GM23338 (cell line): Measurements from ENCODE around the gene DNAH6. TPM values are rescaled to one million over a fixed set of nuclear protein-coding genes. Genes with fewer than 3 reads are reported as not detected.

Experiments
- ATAC-seq: fragments of 200-7000 bp; cut with Tn5 transposase; 3 replicates; pipeline ENCODE4 v1.9.1; 2020
- DNase-seq: peaks from one replicate; pipeline ENCODE4 v3.0.0-alpha.2; 2015; ENCODE audit warnings: low spot score
- H2AFZ ChIP-seq: fragments of 200-600 bp; sonication (generic); 2 replicates; pipeline ENCODE4 v1.8.0; 2016; ENCODE audit warnings: antibody characterized with exemption, mild to moderate bottlenecking, moderate library complexity
- H3F3A ChIP-seq: fragments of 200-600 bp; sonication (generic); replicated peaks from 2 replicates; pipeline ENCODE4 v1.8.0; 2017; ENCODE audit warnings: antibody characterized with exemption, mixed run types, low read depth
- H3K27ac ChIP-seq: fragments of 200-600 bp; sonication (generic); 2 replicates; pipeline ENCODE4 v1.6.1; 2016; ENCODE audit warnings: low read depth
- H3K27me3 ChIP-seq: fragments of 200-600 bp; sonication (generic); 2 replicates; pipeline ENCODE4 v1.8.0; 2016; ENCODE audit warnings: mild to moderate bottlenecking, mixed run types, moderate library complexity; ENCODE audit not compliant: insufficient read depth
- H3K36me3 ChIP-seq: fragments of 200-600 bp; sonication (generic); 2 replicates; pipeline ENCODE4 v1.8.0; 2016; ENCODE audit warnings: mild to moderate bottlenecking; ENCODE audit not compliant: insufficient read depth
- H3K4me1 ChIP-seq: fragments of 200-600 bp; sonication (generic); 2 replicates; pipeline ENCODE4 v1.8.0; 2016; ENCODE audit warnings: mild to moderate bottlenecking, moderate library complexity; ENCODE audit not compliant: insufficient read depth
- H3K4me2 ChIP-seq: fragments of 200-600 bp; sonication (generic); 2 replicates; pipeline ENCODE4 v1.7.1; 2017; ENCODE audit warnings: mixed run types
- H3K4me3 ChIP-seq: fragments of 200-600 bp; sonication (generic); 2 replicates; pipeline ENCODE4 v1.6.1; 2016; ENCODE audit warnings: mixed run types
- H3K79me2 ChIP-seq: fragments of 200-600 bp; sonication (generic); replicated peaks from 2 replicates; pipeline ENCODE4 v1.8.0; 2017; ENCODE audit warnings: mild to moderate bottlenecking; ENCODE audit not compliant: insufficient read depth
- H3K9me2 ChIP-seq: fragments of 200-600 bp; sonication (generic); 2 replicates; pipeline ENCODE4 v1.8.0; 2017; ENCODE audit not compliant: insufficient read depth
- H4K20me1 ChIP-seq: fragments of 200-600 bp; sonication (generic); replicated peaks from 2 replicates; pipeline ENCODE4 v1.8.0; 2017; ENCODE audit warnings: mild to moderate bottlenecking; ENCODE audit not compliant: insufficient read depth
- H3K27ac Mint-ChIP-seq: 2 replicates; pipeline ENCODE4 v1.8.0; 2020; ENCODE audit warnings: inconsistent platforms, mild to moderate bottlenecking, moderate library complexity, mixed read lengths
- H3K27me3 Mint-ChIP-seq: 3 replicates; pipeline ENCODE4 v1.8.0; 2022; ENCODE audit warnings: low read depth, mild to moderate bottlenecking, moderate library complexity, mixed read lengths, inconsistent platforms; ENCODE audit not compliant: insufficient read depth, poor library complexity
- H3K36me3 Mint-ChIP-seq: 3 replicates; pipeline ENCODE4 v1.8.0; 2021; ENCODE audit warnings: low read depth, mild to moderate bottlenecking, inconsistent platforms, moderate library complexity, mixed read lengths
- H3K4me1 Mint-ChIP-seq: 3 replicates; pipeline ENCODE4 v1.8.0; 2020; ENCODE audit warnings: mild to moderate bottlenecking, inconsistent platforms, mixed read lengths
- H3K4me3 Mint-ChIP-seq: 3 replicates; pipeline ENCODE4 v1.8.0; 2021; ENCODE audit warnings: moderate library complexity, mild to moderate bottlenecking, inconsistent platforms, mixed read lengths
- H3K9me3 Mint-ChIP-seq: 3 replicates; pipeline ENCODE4 v1.8.0; 2020; ENCODE audit warnings: moderate library complexity, mild to moderate bottlenecking, inconsistent platforms, mixed read lengths
- CREB1 ChIP-seq: fragments of 250-450 bp; sonication (Bioruptor Pico); IDR thresholded peaks from 2 replicates; pipeline ENCODE4 v1.5.0; 2020; ENCODE audit warnings: low read depth, mild to moderate bottlenecking, moderate library complexity
- CTCF ChIP-seq, 2 experiments: fragments of 200-600 bp in 1 of 2; sonication (generic) in 1 of 2; conservative IDR thresholded peaks; 2 replicates each; pipeline versions ENCODE4 v1.5.1 to v1.6.1; 2016 to 2017; ENCODE audit warnings: antibody characterized with exemption in 2 of 2, low read depth in 2 of 2, mild to moderate bottlenecking in 2 of 2, moderate library complexity in 1 of 2
- ETS1 ChIP-seq: IDR thresholded peaks from 2 replicates; pipeline ENCODE4 v1.6.1; 2016; ENCODE audit warnings: antibody characterized with exemption
- EZH2 ChIP-seq: fragments of 200-600 bp; sonication (generic); IDR thresholded peaks from one replicate; pipeline ENCODE4 v1.8.0; 2017; ENCODE audit warnings: antibody characterized with exemption, mild to moderate bottlenecking, low read depth; ENCODE audit not compliant: unreplicated experiment
- EZH2phosphoT487 ChIP-seq: fragments of 200-600 bp; sonication (generic); IDR thresholded peaks from one replicate; pipeline ENCODE4 v1.8.1; 2018; ENCODE audit warnings: antibody characterized with exemption; ENCODE audit not compliant: unreplicated experiment
- NANOG ChIP-seq: IDR thresholded peaks from 2 replicates; pipeline ENCODE4 v1.6.1; 2016; ENCODE audit warnings: antibody characterized with exemption, borderline replicate concordance
- ZNF114 ChIP-seq: fragments of 250-450 bp; sonication (Bioruptor Pico); IDR thresholded peaks from 2 replicates; pipeline ENCODE4 v1.5.0; 2020; ENCODE audit warnings: mild to moderate bottlenecking, moderate library complexity
- ZNF462 ChIP-seq: fragments of 250-450 bp; sonication (Bioruptor Pico); IDR thresholded peaks from 2 replicates; pipeline ENCODE4 v1.5.0; 2020; ENCODE audit warnings: mild to moderate bottlenecking, moderate library complexity
- polyA plus RNA-seq: library from polyadenylated mRNA; unstranded; fragments of >200 nt; fragmentation: Nextera tagmentation; extraction: Ambion mirVana; gene quantifications from 2 replicates; pipeline ENCODE4 v1.2.1, GENCODE V29; 2016
- total RNA-seq: library from RNA; depleted of rRNA; stranded (reverse); fragments of >200 nt; shearing (Covaris generic); gene quantifications from 2 replicates; pipeline ENCODE4 v1.2.3, GENCODE V29; 2014

DNAH6 gene
- total and polyA plus RNA-seq, 2 experiments from 2014 or later: 0.27 to 0.31 TPM

- TF ChIP-seq CTCF (conservative IDR thresholded peaks at IDR 0.05; ENCODE audit: low read depth in 2 of 2): no peak
Observed at GRCh38 chr2:84487298-84487996, 28.9 kb upstream of the DNAH6 start (continued).

- H3K27me3 ChIP-seq: no peaks in the 10 kb centered on the region
- peaks cover 4% of the 10 kb centered on the region; the same call in 2 of the 3 replicates for H3K4me1 Mint-ChIP-seq
- H3K9me2 ChIP-seq: no peaks in the 10 kb centered on the region
- H3F3A ChIP-seq: no peaks in the 10 kb centered on the region
- H3K9me3 Mint-ChIP-seq: no peaks in the 10 kb centered on the region
- no peaks in the 10 kb centered on the region for H3K36me3 ChIP-seq
- no peak overlapping the region for H3K27ac ChIP-seq
- no peak overlapping the region for H2AFZ ChIP-seq
- no peak overlapping the region for H3K4me3 Mint-ChIP-seq
- no peaks in the 10 kb centered on the region for H3K4me1 ChIP-seq
- H3K36me3 Mint-ChIP-seq: no peaks in the 10 kb centered on the region
- H3K27ac Mint-ChIP-seq: no peak overlapping the region
- H3K4me2 ChIP-seq: no peak overlapping the region
- DNase-seq (no peak), ATAC-seq (no peak)
- H3K79me2 ChIP-seq: no peaks in the 10 kb centered on the region
- TF ChIP-seq ZNF114 (CRISPR knock-in tag) (no peak), CTCF (conservative IDR thresholded peaks at IDR 0.05; ENCODE audit: low read depth in 2 of 2) (no peak), NANOG (no peak), CREB1 (CRISPR knock-in tag) (no peak), EZH2 (no peak), EZH2phosphoT487 (no peak)
- H4K20me1 ChIP-seq: no peaks in the 10 kb centered on the region
- no peak overlapping the region for H3K4me3 ChIP-seq
- H3K27me3 Mint-ChIP-seq: peaks cover 6% of the 10 kb centered on the region
Observed at GRCh38 chr2:84491256-84491655, 25.0 kb upstream of the DNAH6 start.

- ATAC-seq: no peak
- no peak overlapping the region for H2AFZ ChIP-seq
- TF ChIP-seq ZNF462: no peak
- no peak for TF ChIP-seq CREB1 (CRISPR knock-in tag)
- no peak for TF ChIP-seq ETS1
Observed at GRCh38 chr2:84491741-84492140, 24.6 kb upstream of the DNAH6 start.

More at GRCh38 chr2:84491741-84492140, 24.6 kb upstream of the DNAH6 start:
- Histone ChIP-seq H3K27ac (no peak overlapping the region), H3K4me1 (no peaks in the 10 kb centered on the region), H3K4me2 (no peak overlapping the region), H4K20me1 (no peaks in the 10 kb centered on the region), H3K36me3 (no peaks in the 10 kb centered on the region), H3K79me2 (no peaks in the 10 kb centered on the region), H3F3A (no peaks in the 10 kb centered on the region), H3K9me2 (no peaks in the 10 kb centered on the region), H3K27me3 (no peaks in the 10 kb centered on the region), H3K4me3 (no peak overlapping the region)
- peaks cover 5% of the 10 kb centered on the region for H3K27me3 Mint-ChIP-seq
- DNase-seq: no peak
- H3K9me3 Mint-ChIP-seq: no peaks in the 10 kb centered on the region
- peaks cover 4% of the 10 kb centered on the region; the same call in 2 of the 3 replicates for H3K4me1 Mint-ChIP-seq
- H3K36me3 Mint-ChIP-seq: no peaks in the 10 kb centered on the region
- H3K27ac Mint-ChIP-seq: no peak overlapping the region
- H3K4me3 Mint-ChIP-seq: no peak overlapping the region
